Neural progenitor cell (in vitro differentiated cells): ENCODE data around the gene SLC9B1. TPM values are rescaled to one million over a fixed set of nuclear protein-coding genes. Genes with fewer than 3 reads are reported as not detected.
"Not testable (repeated sequence)": the region's sequence is repeated elsewhere in the genome, so short reads cannot be mapped to it uniquely, and the experiment has no call there.

Experiments
- DNase-seq: peaks from one replicate; pipeline ENCODE4 v3.0.0-alpha.2; 2016; ENCODE audit warnings: low spot score
- H2AFZ ChIP-seq: fragments of 200-600 bp; sonication (generic); replicated peaks from 2 replicates; pipeline ENCODE4 v1.6.1; 2016; ENCODE audit warnings: antibody characterized with exemption
- H3F3A ChIP-seq: fragments of 200-600 bp; sonication (generic); 2 replicates; pipeline ENCODE4 v1.6.1; 2016; ENCODE audit warnings: antibody characterized with exemption, low read depth
- H3K27ac ChIP-seq: fragments of 200-600 bp; sonication (generic); 2 replicates; pipeline ENCODE4 v1.5.1; 2016; ENCODE audit warnings: mild to moderate bottlenecking
- H3K27me3 ChIP-seq: fragments of 200-600 bp; sonication (generic); 2 replicates; pipeline ENCODE4 v1.6.1; 2016; ENCODE audit warnings: mild to moderate bottlenecking, moderate library complexity
- H3K36me3 ChIP-seq: fragments of 200-600 bp; sonication (generic); 2 replicates; pipeline ENCODE4 v1.5.1; 2016
- H3K4me1 ChIP-seq: fragments of 200-600 bp; sonication (generic); 2 replicates; pipeline ENCODE4 v1.6.1; 2016; ENCODE audit warnings: mixed run types
- H3K4me2 ChIP-seq: fragments of 200-600 bp; sonication (generic); 2 replicates; pipeline ENCODE4 v1.6.1; 2016
- H3K4me3 ChIP-seq: fragments of 200-600 bp; sonication (generic); 2 replicates; pipeline ENCODE4 v1.5.1; 2016
- H3K79me2 ChIP-seq: fragments of 200-600 bp; sonication (generic); 2 replicates; pipeline ENCODE4 v1.6.1; 2016; ENCODE audit warnings: low read depth
- H3K9ac ChIP-seq: fragments of 200-600 bp; sonication (generic); 2 replicates; pipeline ENCODE4 v1.6.1; 2016
- H3K9me3 ChIP-seq: fragments of 200-600 bp; sonication (generic); 2 replicates; pipeline ENCODE4 v1.5.1; 2016; ENCODE audit warnings: low read depth
- H4K20me1 ChIP-seq: fragments of 200-600 bp; sonication (generic); 2 replicates; pipeline ENCODE4 v1.6.1; 2016; ENCODE audit warnings: low read depth
- H3K27ac Mint-ChIP-seq: 3 replicates; pipeline ENCODE4 v1.8.0; 2021; ENCODE audit warnings: mixed read lengths
- H3K27me3 Mint-ChIP-seq: 2 replicates; pipeline ENCODE4 v1.8.0; 2022; ENCODE audit warnings: low read depth, mild to moderate bottlenecking, inconsistent platforms, moderate library complexity, mixed read lengths; ENCODE audit not compliant: insufficient read depth
- H3K36me3 Mint-ChIP-seq: 3 replicates; pipeline ENCODE4 v1.8.0; 2021; ENCODE audit warnings: mixed read lengths
- H3K4me1 Mint-ChIP-seq: 3 replicates; pipeline ENCODE4 v1.8.0; 2021; ENCODE audit warnings: mixed read lengths
- H3K4me3 Mint-ChIP-seq: 3 replicates; pipeline ENCODE4 v1.8.0; 2021; ENCODE audit warnings: mild to moderate bottlenecking, moderate library complexity, mixed read lengths
- H3K9me3 Mint-ChIP-seq: 3 replicates; pipeline ENCODE4 v1.8.0; 2020; ENCODE audit warnings: mixed read lengths
- EZH2 ChIP-seq: fragments of 200-600 bp; sonication (generic); IDR thresholded peaks from 2 replicates; pipeline ENCODE4 v1.6.1; 2017; ENCODE audit warnings: antibody characterized with exemption, mild to moderate bottlenecking, moderate library complexity
- EZH2phosphoT487 ChIP-seq: fragments of 200-600 bp; sonication (generic); IDR thresholded peaks from 2 replicates; pipeline ENCODE4 v1.6.1; 2017; ENCODE audit warnings: antibody characterized with exemption
- total RNA-seq: library from RNA; depleted of rRNA; stranded (reverse); fragments of >200 nt; gene quantifications from 2 replicates; pipeline ENCODE4 v1.2.3, GENCODE V29; 2015; ENCODE audit warnings: low replicate concordance
- TF ChIP-seq, protein P1 (sequence below): fragments of 200-600 bp; sonication (generic); IDR thresholded peaks from 2 replicates; pipeline ENCODE4 v1.5.1; 2017; ENCODE audit warnings: antibody characterized with exemption, mild to moderate bottlenecking

The SLC9B1 gene
- total RNA-seq, 1 donor from 2014 or later, result not detected

DNA sequence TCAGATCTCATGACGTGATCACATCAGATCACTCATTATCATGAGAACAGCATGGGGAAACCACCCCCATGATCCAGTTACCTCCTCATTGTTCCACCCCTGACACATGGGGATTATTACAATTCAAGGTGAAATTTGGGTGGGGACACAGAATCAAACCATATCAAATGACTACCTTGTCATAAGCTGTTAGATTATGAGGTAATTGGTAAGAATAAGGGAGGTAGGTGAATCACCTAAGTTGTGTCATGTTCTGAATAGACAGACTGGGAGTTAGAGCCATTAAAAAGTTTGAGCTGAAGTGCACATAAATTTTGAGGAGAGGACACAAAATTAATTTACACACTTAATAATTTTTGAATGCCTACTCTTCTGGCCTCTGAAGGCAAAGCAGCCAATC, 24.7 kb downstream of the SLC9B1 start:
- Histone ChIP-seq H2AFZ (no peak overlapping the region), H4K20me1 (no peaks in the 10 kb centered on the region), H3K4me1 (no peaks in the 10 kb centered on the region), H3K4me3 (no peak overlapping the region), H3K9ac (no peak overlapping the region), H3K36me3 (no peaks in the 10 kb centered on the region), H3K79me2 (no peaks in the 10 kb centered on the region), H3K9me3 (no peaks in the 10 kb centered on the region), H3K4me2 (no peak overlapping the region), H3K27ac (no peak overlapping the region), H3K27me3 (no peaks in the 10 kb centered on the region), H3F3A (no peaks in the 10 kb centered on the region)
- H3K4me3 Mint-ChIP-seq, result no peak overlapping the region
- H3K4me1 Mint-ChIP-seq, result no peaks in the 10 kb centered on the region
- peaks cover 7% of the 10 kb centered on the region for H3K9me3 Mint-ChIP-seq
- peaks cover 2% of the 10 kb centered on the region for H3K36me3 Mint-ChIP-seq
- no peaks in the 10 kb centered on the region for H3K27me3 Mint-ChIP-seq
- TF ChIP-seq EZH2phosphoT487 (no peak), EZH2 (no peak)
- TF ChIP-seq, protein P1, sequence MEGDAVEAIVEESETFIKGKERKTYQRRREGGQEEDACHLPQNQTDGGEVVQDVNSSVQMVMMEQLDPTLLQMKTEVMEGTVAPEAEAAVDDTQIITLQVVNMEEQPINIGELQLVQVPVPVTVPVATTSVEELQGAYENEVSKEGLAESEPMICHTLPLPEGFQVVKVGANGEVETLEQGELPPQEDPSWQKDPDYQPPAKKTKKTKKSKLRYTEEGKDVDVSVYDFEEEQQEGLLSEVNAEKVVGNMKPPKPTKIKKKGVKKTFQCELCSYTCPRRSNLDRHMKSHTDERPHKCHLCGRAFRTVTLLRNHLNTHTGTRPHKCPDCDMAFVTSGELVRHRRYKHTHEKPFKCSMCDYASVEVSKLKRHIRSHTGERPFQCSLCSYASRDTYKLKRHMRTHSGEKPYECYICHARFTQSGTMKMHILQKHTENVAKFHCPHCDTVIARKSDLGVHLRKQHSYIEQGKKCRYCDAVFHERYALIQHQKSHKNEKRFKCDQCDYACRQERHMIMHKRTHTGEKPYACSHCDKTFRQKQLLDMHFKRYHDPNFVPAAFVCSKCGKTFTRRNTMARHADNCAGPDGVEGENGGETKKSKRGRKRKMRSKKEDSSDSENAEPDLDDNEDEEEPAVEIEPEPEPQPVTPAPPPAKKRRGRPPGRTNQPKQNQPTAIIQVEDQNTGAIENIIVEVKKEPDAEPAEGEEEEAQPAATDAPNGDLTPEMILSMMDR, result no peak
- H3K27ac Mint-ChIP-seq, result no peak overlapping the region
- DNase-seq, result no peak

DNA sequence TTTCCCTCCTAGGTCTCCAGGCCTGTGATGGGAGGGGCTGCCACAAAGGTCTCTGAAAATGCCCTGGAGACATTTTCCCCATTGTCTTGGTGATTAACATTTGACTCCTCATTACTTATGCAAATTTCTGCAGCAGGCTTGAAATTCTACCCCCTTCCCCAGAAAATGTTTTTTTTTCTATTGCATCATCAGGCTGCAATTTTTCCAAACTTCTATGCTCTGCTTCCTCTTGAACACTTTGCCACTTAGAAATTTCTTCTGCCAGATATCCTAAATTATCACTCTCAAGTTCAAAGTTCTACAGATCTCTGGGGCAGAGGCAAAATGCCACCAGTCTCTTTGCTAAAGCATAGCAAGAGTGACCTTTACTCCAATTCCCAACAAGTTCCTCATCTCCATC, 25.5 kb downstream of the SLC9B1 start:
- H3F3A ChIP-seq, H3K27ac Mint-ChIP-seq, DNase-seq, H3K4me3 Mint-ChIP-seq, H3K27me3 ChIP-seq, H3K4me2 ChIP-seq, H3K36me3 Mint-ChIP-seq, H3K9me3 ChIP-seq, H3K36me3 ChIP-seq, H3K4me3 ChIP-seq, H2AFZ ChIP-seq, H3K27me3 Mint-ChIP-seq, H3K27ac ChIP-seq, H3K79me2 ChIP-seq, H3K4me1 Mint-ChIP-seq, H4K20me1 ChIP-seq, H3K4me1 ChIP-seq, H3K9me3 Mint-ChIP-seq, H3K9ac ChIP-seq: not testable (repeated sequence)

DNA sequence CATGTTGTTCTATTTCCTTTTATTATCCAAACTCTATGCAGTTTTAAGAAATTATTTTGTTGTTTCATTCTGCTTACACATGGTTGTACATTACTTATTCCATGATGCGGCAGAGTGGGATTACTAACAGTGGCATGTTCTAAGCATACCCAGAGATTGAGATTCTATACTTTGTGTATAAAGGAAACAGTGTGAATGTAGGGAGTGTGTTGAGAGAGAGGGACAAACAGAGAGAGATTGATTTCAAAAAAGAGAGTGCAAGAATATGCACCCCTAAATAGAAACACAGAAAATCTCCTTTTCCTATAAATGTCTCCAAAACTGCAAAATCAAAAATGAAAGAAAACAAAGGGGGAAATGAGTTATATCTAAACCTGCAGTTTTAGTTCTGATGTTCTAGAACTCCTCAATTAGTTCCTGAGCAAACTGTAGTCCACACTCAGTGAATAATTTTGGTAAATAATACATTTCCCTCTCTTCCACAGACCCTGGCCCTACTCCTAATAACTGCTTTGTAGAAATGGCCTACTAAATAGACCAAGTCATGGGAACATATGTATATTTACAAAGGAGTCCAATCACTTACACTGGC, 31.0 kb downstream of the SLC9B1 start:
- Mint-ChIP-seq H3K36me3 (peaks cover 2% of the 10 kb centered on the region), H3K27ac (no peak overlapping the region), H3K4me1 (no peaks in the 10 kb centered on the region), H3K9me3 (peaks cover 2% of the 10 kb centered on the region), H3K27me3 (no peaks in the 10 kb centered on the region), H3K4me3 (no peak overlapping the region)
- DNase-seq, result no peak
- TF ChIP-seq EZH2phosphoT487 (no peak), EZH2 (no peak)
- TF ChIP-seq, protein P1, result no peak
- Histone ChIP-seq H2AFZ (no peak overlapping the region), H3K27ac (no peak overlapping the region), H3K9me3 (no peaks in the 10 kb centered on the region), H4K20me1 (no peaks in the 10 kb centered on the region), H3K9ac (no peak overlapping the region), H3K4me3 (no peak overlapping the region), H3K4me1 (no peaks in the 10 kb centered on the region), H3K79me2 (no peaks in the 10 kb centered on the region), H3F3A (no peaks in the 10 kb centered on the region), H3K27me3 (no peaks in the 10 kb centered on the region), H3K36me3 (no peaks in the 10 kb centered on the region), H3K4me2 (no peak overlapping the region)

DNA sequence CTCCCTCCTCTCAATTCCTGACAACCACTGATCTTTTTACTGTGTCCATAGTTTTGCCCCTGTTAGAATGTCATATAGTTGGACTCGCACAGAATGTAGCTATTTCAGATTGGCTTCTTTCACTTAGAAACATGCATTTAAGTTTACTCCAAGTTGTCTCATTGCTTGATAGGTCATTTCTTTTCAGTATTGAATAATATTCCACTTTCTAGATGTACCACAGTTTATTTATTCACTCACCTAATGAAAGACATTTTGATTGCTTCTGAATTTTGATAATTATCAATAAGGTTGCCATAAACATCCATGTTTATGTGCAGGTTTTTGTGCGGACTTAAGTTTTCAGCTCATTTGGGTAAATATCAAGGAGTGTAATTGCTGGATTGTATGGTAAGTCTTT, 38.5 kb downstream of the SLC9B1 start:
- H3K4me1 Mint-ChIP-seq, result no peaks in the 10 kb centered on the region
- H3K27me3 ChIP-seq, result no peaks in the 10 kb centered on the region
- no peaks in the 10 kb centered on the region for H4K20me1 ChIP-seq

DNA sequence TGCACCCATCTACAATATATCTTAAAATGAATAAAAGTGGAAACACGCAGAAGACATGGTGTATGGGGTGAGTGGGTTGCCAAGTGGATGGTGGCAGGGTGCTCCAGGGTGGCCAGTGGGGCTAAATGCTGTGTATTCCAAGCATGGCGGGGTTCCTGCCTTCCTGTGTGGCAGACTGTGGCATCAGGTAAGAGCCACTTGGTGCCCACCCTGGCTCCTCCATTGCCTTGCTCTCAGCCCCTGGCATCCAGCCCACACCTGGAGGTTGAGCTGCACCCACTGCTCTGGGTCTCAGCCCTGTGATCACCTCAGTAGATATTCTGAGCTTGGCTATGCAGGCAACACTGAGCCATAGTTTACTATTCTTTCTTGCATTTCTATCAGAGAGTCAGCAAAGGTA, 57.7 kb downstream of the SLC9B1 start:
- H3K27ac Mint-ChIP-seq, H3K36me3 ChIP-seq, H3K79me2 ChIP-seq, H3K4me2 ChIP-seq, H2AFZ ChIP-seq, H3K4me3 ChIP-seq, H3K9ac ChIP-seq, H3K4me1 ChIP-seq, H4K20me1 ChIP-seq, H3K9me3 Mint-ChIP-seq, H3K27me3 ChIP-seq, H3K36me3 Mint-ChIP-seq, H3K4me3 Mint-ChIP-seq, DNase-seq, H3K27ac ChIP-seq, H3K4me1 Mint-ChIP-seq, H3K9me3 ChIP-seq, H3F3A ChIP-seq, H3K27me3 Mint-ChIP-seq: not testable (repeated sequence)

More for the DNA sequence above, 38.5 kb downstream of the SLC9B1 start:
- H3K36me3 ChIP-seq, result no peaks in the 10 kb centered on the region
- no peaks in the 10 kb centered on the region for H3K4me1 ChIP-seq
- no peaks in the 10 kb centered on the region for H3K9me3 ChIP-seq
- H3K4me2 ChIP-seq, result no peak overlapping the region
- H3K27ac ChIP-seq, result no peak overlapping the region
- Mint-ChIP-seq H3K27me3 (no peaks in the 10 kb centered on the region), H3K36me3 (no peaks in the 10 kb centered on the region), H3K9me3 (no peaks in the 10 kb centered on the region), H3K27ac (no peak overlapping the region), H3K4me3 (no peak overlapping the region)
- H3K9ac ChIP-seq, result no peak overlapping the region
- H3F3A ChIP-seq, result no peaks in the 10 kb centered on the region
- TF ChIP-seq, protein P1, result no peak
- TF ChIP-seq EZH2 (no peak), EZH2phosphoT487 (no peak)
- DNase-seq, result no peak
- no peak overlapping the region for H3K4me3 ChIP-seq
- no peak overlapping the region for H2AFZ ChIP-seq
- H3K79me2 ChIP-seq, result no peaks in the 10 kb centered on the region
